Stimulated activated CD8-positive, alpha-beta memory T cell treated with anti-CD3 and anti-CD28 coated beads, Interleukin-4, amount 100 ng/mL, for 4 hours (primary cell): ENCODE results near the gene DPP7.

ENCODE experiments used
- DNase-seq, 2 donors: peaks; one replicate each; pipeline ENCODE4 v3.0.0-alpha.2; 2020; ENCODE audit warnings: low read depth in 2 of 2, low spot score in 1 of 2

DPP7 gene

DNA sequence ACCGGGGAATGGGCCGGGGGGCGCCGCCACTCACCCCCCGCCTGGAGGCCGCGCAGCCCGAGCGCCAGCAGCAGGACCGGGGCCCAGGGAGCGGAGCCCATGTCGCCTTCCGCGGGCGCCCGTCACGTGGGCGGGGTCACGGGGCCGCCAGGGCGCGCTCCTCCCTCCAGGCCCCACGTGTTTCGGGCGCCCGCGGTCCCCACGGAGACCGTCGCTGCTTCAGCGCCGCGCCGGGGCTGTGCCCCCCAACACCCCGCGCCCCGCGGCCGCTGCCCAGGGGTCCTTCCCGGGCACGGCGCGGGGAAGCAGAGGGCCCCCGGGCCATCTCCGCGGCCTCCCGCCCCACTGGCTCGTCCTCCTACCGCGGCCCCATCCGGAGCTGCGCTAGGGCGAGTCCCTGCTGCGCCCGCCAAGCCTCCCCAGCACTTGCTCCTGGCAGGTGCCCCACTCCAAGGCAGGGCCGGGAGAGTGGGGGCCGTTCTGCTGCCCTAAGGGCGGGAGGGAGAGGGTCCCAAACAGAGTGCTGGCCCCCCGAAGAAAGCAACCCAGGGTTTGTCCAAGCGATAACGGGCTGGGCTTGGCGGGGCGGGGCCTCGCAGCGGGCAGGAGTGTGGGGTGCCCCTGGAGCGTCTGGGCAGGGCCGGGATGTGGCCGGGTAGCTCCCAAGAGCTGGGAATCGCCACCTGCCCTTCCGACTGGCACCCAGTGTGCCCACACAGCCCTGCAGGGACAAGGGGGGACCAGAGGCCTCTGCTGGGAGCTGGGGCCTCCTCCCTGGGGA is at the start of gene DPP7:
Gene DPP7, minus strand, starts transcription at position 121 of the 781 bp plus-strand sequence. Its CDS starts 20 bp downstream, at position 101.
- DNase-seq, result peak; percentile 56 to 63

- no peak for DNase-seq
Measured at GRCh38 chr9:137163805-137164204, 49.3 kb upstream of the DPP7 start.

GRCh38 chr9:137163365-137163715 is 48.8 kb upstream of the DPP7 start:
- DNase-seq, result no peak

DNA sequence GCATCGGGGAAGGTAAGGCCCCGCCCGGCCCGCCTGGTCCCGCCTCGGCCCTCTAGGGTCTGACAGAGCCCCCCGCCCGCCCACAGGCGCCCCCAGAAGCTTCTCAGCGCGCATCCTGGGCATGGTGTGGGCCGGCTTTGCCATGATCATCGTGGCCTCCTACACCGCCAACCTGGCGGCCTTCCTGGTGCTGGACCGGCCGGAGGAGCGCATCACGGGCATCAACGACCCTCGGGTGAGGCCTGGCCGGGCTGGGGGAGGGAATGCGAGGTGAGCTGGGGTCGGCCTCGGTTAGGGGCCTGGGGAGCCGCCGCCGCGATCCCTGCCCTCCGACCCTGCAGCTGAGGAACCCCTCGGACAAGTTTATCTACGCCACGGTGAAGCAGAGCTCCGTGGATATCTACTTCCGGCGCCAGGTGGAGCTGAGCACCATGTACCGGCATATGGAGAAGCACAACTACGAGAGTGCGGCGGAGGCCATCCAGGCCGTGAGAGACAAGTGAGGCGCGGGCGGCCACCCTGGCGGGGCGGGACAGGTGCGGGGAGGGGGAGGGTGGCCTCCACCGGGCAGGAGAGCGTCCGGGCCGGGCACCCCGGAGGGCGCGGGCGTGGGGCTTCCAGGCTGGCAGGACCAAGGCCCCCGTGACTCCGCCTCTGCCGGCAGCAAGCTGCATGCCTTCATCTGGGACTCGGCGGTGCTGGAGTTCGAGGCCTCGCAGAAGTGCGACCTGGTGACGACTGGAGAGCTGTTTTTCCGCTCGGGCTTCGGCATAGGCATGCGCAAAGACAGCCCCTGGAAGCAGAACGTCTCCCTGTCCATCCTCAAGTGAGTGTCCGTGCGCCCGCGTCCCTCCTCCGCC is 48.2 kb upstream of the DPP7 start:
- no peak for DNase-seq

DNA sequence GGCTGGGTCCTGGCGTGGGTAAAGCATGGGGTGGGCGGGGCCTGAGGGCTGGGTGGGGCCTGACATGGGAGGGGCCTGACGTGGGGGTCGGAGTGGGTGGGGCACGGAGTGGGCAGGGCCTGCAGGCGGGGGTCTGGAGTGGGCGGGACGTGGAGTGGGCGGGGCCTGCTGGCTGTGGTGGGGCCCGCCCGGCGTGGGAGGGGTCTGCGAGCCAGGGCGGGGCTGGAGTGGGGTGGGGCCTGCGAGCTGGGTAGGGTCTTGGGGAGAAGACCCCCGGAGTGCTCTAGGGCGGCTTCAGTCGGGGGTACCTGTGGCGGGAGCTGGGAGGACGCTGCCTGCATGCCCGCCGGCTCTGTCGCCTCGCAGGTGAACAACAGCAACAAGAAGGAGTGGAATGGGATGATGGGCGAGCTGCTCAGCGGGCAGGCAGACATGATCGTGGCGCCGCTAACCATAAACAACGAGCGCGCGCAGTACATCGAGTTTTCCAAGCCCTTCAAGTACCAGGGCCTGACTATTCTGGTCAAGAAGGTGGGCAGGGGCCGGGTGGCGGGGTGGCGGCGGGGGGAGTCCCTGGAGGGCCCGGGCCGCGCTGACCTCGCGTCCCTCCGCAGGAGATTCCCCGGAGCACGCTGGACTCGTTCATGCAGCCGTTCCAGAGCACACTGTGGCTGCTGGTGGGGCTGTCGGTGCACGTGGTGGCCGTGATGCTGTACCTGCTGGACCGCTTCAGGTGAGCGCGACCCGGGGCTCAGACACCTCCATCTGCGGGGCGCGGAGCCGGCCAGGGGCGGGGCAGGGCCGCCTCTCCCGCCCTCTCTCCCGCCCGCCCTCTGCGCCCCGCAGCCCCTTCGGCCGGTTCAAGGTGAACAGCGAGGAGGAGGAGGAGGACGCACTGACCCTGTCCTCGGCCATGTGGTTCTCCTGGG is 47.3 kb upstream of the DPP7 start:
- DNase-seq, result no peak

DNA sequence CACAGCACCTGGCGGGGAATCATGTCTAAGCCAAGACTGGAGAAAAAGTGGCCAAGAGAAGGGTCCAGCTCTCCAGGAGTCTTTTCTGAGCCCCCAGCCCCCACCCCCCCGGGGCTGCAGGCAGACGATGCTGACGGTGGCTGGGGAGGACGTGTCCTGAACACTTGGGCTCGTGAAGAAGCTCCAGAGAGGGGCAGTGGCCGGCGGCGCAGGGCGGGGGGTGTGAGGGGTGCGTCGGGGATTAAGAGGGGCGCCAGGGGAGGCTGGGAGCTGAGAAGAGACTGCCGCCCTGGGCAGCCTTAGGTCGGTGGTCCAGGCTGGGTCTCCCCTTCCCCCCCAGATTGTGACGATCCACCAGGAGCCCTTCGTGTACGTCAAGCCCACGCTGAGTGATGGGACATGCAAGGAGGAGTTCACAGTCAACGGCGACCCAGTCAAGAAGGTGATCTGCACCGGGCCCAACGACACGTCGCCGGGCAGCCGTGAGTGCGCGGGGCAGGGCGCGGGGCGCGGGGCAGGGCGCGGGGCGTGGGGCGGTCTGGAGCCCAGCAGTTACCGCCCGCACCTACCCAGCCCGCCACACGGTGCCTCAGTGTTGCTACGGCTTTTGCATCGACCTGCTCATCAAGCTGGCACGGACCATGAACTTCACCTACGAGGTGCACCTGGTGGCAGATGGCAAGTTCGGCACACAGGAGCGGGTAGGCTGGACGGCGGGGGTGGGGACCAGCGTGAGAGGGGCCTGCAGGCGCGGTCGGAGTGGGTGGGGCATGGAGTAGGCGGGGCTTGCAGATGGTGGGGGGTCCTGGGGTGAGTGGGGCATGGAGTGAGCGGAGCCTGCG is 46.4 kb upstream of the DPP7 start:
- no peak for DNase-seq

DNA sequence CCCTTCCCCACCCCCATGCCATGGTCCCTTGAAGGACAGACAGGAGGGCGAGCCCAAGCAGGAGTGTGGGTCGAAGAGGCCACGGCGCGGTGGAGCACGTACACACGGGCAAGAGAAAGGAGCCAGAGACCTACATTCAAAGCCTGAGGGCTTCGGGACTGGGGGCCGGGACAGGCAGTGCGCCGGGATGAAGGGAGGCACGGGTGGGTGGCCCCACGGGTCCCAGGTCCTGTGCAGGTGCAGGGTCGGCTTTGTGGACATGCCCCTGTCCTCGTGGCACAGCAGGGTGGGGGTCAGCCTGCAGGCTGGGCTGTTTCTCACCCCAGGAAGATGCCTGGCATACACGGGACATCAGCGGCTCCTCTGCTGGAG is 45.5 kb upstream of the DPP7 start:
- DNase-seq, result no peak

DNA sequence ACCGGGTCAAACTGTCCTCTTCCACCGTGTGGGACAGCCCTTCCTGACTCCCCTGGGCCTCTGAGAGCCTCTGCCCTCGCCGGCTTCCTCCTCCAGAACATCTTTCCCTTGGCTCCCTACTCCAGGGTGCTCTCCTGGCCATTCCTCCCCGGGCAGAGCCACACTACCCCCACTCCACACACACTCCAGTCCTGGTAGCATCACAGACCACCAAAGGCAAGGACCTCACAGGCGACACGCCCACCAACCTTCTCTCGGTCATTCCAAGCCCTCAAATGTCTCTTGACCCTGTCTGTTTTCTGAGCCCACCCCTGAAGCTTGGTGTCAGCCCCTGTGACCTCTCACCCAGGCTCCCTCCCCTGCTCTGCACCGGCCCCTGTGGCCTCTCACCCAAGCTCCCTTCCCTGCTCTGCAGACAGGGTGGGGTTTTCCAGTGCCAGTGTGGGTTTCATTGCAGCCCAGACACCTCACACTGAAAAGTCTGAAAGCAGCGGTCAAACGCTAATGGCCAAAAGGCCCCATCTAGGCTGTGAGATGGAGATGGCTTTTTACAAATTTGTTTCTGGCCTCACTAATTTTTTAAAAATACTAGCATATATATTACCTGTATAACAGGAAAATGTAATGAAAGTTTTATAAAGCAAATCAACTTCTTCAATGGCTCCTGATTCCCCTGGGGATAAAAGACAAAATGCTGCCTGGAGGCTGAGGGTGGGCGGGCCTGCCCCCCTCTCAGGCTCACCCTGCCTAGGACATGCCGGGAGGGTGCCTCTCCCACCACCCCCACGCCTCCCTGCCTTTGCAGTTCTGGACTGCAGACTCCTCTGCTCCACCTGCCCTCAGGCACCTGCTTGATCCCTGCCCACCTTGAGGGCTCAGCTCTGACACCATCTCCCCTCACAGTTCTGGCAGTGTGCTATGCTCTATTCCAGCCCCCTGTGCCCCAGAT is 44.8 kb upstream of the DPP7 start:
- no peak for DNase-seq

DNA sequence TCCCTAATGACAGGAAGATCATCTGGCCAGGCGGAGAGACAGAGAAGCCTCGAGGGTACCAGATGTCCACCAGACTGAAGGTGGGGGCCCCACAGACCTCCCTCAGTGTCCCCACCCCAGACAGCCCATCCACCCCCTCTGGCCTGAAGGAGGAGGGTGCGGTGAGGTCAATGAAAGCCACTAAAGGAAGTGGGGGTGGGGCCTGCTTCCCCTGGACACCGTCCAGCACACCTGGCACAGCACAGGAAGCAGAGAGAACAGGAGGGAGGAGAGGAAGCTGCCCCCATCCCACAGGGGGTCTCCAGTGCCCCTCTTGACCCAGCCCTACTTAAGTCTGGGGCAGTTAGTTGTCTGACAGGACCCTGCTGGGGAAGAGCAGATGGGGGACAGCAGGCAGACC is 44.1 kb upstream of the DPP7 start:
- DNase-seq, result no peak

DNA sequence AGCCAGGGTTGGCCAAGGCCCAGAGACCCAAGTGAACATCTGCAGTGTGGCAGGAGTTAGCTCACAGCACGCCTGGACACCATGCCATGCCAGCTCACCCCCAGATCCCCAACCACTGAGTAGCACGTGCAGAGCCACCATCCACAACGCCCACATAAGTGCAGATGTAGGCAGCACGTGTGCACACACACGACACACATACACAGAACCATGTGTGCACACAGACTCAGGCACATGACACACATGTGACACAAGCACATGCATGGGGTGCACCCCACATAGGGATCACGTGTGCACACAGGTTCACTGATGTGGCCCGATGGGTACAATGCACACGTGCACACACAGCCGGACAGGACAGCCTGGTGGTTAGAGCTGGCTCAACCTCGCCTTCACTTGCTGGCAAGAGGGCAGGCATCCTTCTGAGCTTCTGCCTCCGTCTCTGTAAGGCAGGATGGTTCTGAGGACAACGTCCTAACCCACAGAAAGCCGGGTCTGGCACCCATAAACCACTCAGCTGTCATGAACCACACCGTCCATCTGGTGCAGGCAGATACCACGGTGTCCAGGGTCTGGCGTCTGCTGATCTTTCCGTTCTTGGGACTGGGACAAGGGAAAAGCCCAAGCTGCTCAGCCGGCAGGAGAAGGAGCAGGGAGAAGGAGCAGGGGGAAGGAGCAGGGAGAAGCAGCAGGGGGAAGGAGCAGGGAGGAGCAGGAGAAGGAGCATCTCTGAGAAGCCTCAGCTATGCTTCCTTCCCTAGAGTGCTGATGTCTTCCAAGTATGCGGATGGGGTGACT is 43.3 kb upstream of the DPP7 start:
- no peak for DNase-seq

- peak; percentile 49 to 61 for DNase-seq
Measured at GRCh38 chr9:137156567-137157375, 42.2 kb upstream of the DPP7 start.

DNA sequence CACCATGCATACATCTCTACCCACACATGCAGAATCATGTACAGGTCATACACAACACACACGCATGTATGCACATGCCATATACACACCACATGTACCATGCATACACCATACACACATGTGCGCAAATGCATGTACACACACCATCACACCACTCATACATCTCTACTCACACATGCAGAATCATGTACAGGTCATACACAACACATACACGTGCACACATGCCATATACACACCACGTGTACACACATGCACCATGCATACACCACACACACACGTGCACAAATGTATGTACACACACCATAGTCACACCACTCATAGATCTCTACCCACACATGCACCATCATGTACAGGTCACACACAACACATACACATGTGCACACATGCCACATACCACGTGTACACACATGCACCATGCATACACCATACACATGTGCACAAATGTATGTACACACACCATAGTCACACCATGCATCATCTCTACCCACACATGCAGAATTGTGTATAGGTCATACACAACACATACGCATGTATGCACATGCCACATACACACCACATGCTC is 38.4 kb upstream of the DPP7 start:
- DNase-seq, result no peak

GRCh38 chr9:137150617-137151457 is 36.3 kb upstream of the DPP7 start:
- no peak for DNase-seq

DNA sequence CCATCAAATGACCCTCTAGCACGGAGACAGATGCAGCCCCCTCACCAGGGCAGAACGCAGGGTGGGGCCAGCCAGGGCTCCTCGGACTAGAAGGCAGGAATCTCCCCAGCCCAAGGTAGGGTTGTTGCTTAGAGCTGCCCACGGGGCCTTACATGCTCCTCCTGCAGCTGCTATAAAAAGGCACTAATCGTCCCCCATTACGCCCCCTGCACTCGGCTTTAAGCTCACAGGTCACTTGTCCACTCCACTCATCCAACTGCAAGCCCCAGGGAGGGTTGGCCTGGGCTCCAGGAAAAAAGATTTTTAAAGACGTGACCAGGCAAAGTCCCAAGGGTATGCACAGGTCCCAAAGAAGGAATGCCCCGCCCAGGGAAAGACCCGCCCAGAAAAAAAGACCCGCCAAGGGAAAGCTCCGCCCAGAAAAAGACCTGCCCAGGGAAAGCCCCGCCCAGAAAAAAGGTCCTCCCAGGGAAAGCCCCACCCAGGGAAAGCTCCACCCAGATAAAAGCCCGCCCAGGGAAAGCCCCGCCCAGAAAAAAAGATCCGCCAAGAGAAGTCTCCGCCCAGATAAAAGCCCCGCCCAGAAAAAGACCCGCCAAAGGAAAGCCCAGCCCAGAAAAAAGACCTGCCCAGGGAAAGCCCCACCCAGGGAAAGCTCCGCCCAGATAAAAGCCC is 35.5 kb upstream of the DPP7 start:
- DNase-seq, result no peak

DNA sequence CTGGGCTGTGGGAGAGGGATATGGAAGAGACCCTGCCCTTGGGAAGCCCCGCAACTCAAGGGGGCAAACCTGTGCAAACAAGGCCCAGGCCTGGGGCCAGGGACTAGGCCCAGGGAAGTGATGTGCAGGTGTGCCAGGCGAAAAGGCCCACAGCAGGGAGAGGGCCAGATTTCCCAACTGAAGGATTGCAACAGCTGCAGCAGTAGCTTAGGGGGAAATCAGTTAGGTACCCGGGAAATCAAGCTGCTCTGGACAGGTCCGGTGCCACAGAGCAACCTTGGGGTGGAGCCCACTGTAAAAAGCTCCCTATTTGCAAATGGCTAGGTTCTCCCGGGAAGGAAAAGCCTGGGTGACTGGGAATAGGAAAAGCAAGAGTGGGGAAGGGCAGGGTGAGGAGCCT is 34.8 kb upstream of the DPP7 start:
- DNase-seq, result no peak

DNA sequence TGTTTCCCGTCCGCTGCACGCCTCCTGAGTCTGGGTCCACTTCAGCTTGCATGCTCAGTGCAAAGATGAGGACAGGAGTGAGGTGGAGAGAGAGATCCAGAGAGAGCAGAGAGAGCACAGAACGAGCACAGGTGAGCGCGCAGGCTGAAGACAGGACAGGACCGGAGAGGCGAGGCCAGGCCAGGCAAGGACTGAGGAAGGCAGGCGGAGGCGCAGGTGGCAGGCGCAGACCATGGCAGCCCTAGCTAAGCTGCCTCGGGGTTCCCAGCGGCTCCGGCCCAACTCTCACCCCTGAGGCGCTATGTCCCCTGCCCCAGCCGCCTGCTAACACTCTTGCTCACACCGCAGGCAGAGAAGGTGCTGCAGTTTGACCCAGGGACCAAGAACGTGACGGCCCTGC is 34.1 kb upstream of the DPP7 start:
- DNase-seq, result no peak
